NCI-H2029 (cell line): ENCODE data around the gene INSC.
A peak's percentile ranks its signal among the peaks of the same experiment; 100 is the strongest.

ENCODE experiments used
- DNase-seq: peaks from one replicate; lab custom pipeline; 2025; lab: John Stamatoyannopoulos, UW

The INSC gene

DNA sequence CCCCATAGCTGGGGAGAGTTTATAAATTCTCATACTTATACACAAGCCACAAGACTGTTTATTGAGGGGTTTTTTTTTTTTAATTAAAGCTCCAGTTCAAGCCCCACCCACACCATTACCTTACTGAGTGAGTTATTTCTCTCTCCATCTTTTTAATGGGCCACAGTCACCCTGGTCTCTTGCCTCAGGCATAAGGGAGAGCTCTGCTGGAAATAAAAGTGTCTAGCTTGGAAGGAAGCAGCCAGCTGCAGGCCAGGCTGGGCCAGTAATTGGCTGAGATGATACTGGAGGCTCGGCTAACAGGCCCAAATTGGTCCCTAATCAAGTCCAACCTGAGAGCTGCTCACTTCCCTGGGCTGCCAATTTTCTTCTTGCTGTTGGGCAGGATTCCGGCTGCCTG lies 174.1 kb downstream of the INSC start:
- DNase-seq: no peak

- peak; percentile 77 for DNase-seq
These were observed 175.0 kb downstream of the INSC start for GRCh38 chr11:15289723-15290122.

DNA sequence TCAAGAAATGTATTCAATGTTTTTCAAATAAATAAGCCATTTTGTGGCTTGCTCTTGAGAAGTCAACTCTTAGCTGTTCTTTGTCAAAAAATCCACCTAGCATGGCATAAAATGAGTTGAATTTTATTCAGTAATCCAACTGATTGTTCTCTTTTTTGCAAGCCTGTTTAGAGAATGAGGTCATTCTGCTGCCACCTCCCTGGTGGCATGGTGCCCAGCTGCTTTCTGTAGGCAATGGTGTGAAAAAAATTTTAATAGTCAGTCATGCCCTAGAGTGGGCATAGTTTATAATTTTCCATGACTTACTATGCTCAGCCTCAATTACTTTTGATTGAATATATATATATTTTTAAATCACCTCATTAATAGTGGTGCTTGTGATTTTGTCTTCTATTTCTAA lies 177.2 kb downstream of the INSC start:
- DNase-seq: peak; percentile 59

DNA sequence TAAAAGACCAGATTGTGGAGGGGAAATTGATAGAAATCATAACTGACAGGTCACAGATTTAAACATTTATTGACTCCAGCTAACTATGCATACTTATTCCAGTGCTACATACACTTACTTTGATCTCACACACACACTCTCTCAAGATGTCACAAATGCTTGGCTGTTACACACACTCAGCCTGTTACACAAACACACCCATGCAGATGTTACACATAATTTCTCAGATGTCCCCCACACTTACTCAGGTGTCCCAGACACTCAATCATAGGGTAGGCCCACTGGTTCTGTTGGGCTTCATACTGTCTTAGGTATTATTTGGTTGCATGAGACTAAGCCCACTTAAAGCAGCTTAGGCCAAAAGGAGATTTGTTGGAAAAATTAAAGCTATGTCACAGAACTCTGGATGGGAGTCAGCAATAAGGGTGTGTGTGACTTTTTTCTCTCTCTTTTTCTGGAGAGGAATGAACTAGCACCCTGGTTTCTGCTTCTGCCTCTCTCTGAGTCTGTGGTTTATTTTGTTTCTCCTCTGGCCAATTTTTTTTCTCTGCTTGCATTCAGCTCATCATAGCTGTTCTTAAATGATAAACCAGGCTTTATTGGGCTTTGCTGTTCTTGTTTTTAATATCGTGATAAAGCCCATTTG lies 179.4 kb downstream of the INSC start:
- no peak for DNase-seq

DNA sequence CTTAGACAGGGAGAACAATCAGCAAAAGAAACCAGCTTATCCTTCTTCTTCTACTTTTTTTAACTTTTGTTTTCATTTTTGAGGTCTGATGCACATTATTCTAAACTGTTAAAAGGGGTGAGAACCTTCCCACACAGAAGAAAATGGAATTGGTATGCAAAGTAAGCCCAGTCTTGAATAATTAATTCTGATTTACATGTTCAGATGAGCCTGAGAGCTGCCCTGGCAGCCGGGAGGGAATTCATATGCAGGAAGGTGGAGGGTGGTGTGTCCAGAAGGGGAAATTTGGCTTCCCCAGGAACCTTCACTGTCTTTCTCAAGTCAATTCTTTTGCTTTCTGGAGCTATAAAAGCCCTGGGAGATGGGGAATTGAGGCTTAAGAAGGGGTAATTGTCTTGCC lies 181.0 kb downstream of the INSC start:
- no peak for DNase-seq
